ENCODE measurements around the gene IDE. TPM values are rescaled to one million over a fixed set of nuclear protein-coding genes. Genes with fewer than 3 reads are reported as not detected.

Gene IDE
- total RNA-seq, 4 donors from 2014 or later: 41.2 to 71.0 (median 52.9) TPM

DNA sequence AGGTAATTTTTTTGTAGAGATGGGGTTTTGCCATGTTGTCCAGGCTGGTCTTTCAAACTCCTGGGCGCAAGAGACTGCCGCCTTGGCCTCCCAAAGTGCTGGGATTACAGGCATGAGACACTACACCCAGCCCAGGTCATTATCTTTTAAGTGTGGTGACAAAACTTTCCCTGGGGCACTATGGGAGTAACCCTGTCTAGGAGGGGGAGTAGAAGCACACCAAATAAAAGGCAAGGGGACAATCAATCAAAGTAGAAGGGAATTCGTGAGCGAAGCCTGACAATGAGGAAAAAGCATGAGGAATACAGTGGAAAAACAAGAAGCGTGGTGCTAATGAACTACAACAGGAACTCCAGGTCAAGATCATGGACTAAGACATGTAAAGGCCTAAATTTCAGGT, 31.4 kb downstream of the IDE start:
- Histone ChIP-seq H3K4me1 (peaks cover 8 to 16% of the 10 kb centered on the region in 2 donors), H3K27me3 (no peaks in the 10 kb centered on the region), H3K4me3 (no peak overlapping the region), H3K27ac (no peak overlapping the region), H3K9me3 (no peaks in the 10 kb centered on the region), H3K36me3 (no peaks in the 10 kb centered on the region)
- ATAC-seq (no peak), DNase-seq (no peak)
- TF ChIP-seq CTCF (IDR thresholded peaks at IDR 0.05 in 4 of 5, conservative IDR thresholded peaks at IDR 0.05 in 1 of 5): no peak
- in situ Hi-C loops (cut with MboI; ENCODE audit: low sequenced_read_pairs in 4 of 4) (no loop called here), intact Hi-C loops (cut with DNase I; ENCODE audit: low total_unique reads) (no loop called here)

GRCh38 chr10:92541583-92541982, 32.3 kb downstream of the IDE start:
- intact Hi-C loops (cut with DNase I; ENCODE audit: low total_unique reads) (no loop called here), in situ Hi-C loops (cut with MboI; ENCODE audit: low sequenced_read_pairs in 4 of 4) (no loop called here)
- H3K4me3 ChIP-seq: no peak overlapping the region
- peaks cover 8 to 16% of the 10 kb centered on the region in 2 donors for H3K4me1 ChIP-seq
- TF ChIP-seq POLR2A (IDR thresholded peaks at IDR 0.05): no peak
- TF ChIP-seq CTCF (IDR thresholded peaks at IDR 0.05 in 4 of 5, conservative IDR thresholded peaks at IDR 0.05 in 1 of 5): no peak
- H3K36me3 ChIP-seq: no peaks in the 10 kb centered on the region
- no peaks in the 10 kb centered on the region for H3K27me3 ChIP-seq
- H3K9me3 ChIP-seq: no peaks in the 10 kb centered on the region
- no peak overlapping the region for H3K27ac ChIP-seq
- ATAC-seq (no peak), DNase-seq (no peak)

- TF ChIP-seq CTCF (IDR thresholded peaks at IDR 0.05 in 4 of 5, conservative IDR thresholded peaks at IDR 0.05 in 1 of 5) (no peak), POLR2A (IDR thresholded peaks at IDR 0.05) (no peak)
- intact Hi-C loops (cut with DNase I; ENCODE audit: low total_unique reads) (no loop called here), in situ Hi-C loops (cut with MboI; ENCODE audit: low sequenced_read_pairs in 4 of 4) (no loop called here)
- ATAC-seq (peak in 1 of 2 donors; percentile 78), DNase-seq (no peak)
- Histone ChIP-seq H3K4me3 (no peak overlapping the region), H3K27me3 (no peaks in the 10 kb centered on the region), H3K4me1 (peaks cover 8 to 16% of the 10 kb centered on the region in 2 donors), H3K9me3 (no peaks in the 10 kb centered on the region), H3K36me3 (peaks cover 0 to 27% of the 10 kb centered on the region in 2 donors), H3K27ac (peak overlapping the region in 3 of 4 donors; percentile 9 to 39 (median 38))
These were observed 35.5 kb downstream of the IDE start for GRCh38 chr10:92538231-92538958.

- H3K9me3 ChIP-seq: no peaks in the 10 kb centered on the region
- no peak for TF ChIP-seq POLR2A (IDR thresholded peaks at IDR 0.05)
- no peak for TF ChIP-seq CTCF (IDR thresholded peaks at IDR 0.05 in 4 of 5, conservative IDR thresholded peaks at IDR 0.05 in 1 of 5)
- H3K27ac ChIP-seq: no peak overlapping the region
- intact Hi-C loops (cut with DNase I; ENCODE audit: low total_unique reads) (no loop called here), in situ Hi-C loops (cut with MboI; ENCODE audit: low sequenced_read_pairs in 4 of 4) (no loop called here)
- peaks cover 0 to 86% of the 10 kb centered on the region in 2 donors for H3K36me3 ChIP-seq
- H3K27me3 ChIP-seq: no peaks in the 10 kb centered on the region
- no peaks in the 10 kb centered on the region for H3K4me1 ChIP-seq
- no peak for DNase-seq
- no peak overlapping the region for H3K4me3 ChIP-seq
- no peak for ATAC-seq
These were observed 42.9 kb downstream of the IDE start for GRCh38 chr10:92530891-92531535.
